Measurements from ENCODE around the gene SPOCK1.

GRCh38 chr5:137126829-137127228 is 372.3 kb downstream of the SPOCK1 start:
- TF ChIP-seq ZNF695 (CRISPR knock-in tag; IDR thresholded peaks at IDR 0.05) (no peak), YY1 (IDR thresholded peaks at IDR 0.05; ENCODE audit: borderline replicate concordance in 1 of 3, control insufficient read depth in 1 of 3, extremely low read depth in 1 of 3, insufficient read depth in 3 of 3, insufficient read length in 1 of 3, insufficient replicate concordance in 2 of 3, low read depth in 1 of 3, low read length in 2 of 3) (no peak), JUN (IDR thresholded peaks at IDR 0.05; ENCODE audit: borderline replicate concordance, low read depth, low read length) (no peak), JUN (CRISPR knock-in tag; IDR thresholded peaks at IDR 0.05; ENCODE audit: borderline replicate concordance) (no peak)
